Stimulated activated CD8-positive, alpha-beta memory T cell treated with anti-CD3 and anti-CD28 coated beads, Interleukin-2, amount 100 ng/mL, for 48 hours (primary cell): ENCODE results near the gene KIAA0319L.
A peak's percentile ranks its signal among the peaks of the same experiment; 100 is the strongest.
"Not testable (repeated sequence)": the region's sequence is repeated elsewhere in the genome, so short reads cannot be mapped to it uniquely, and the experiment has no call there.

ENCODE experiments used
- DNase-seq, 2 donors: peaks; one replicate each; pipeline ENCODE4 v3.0.0-alpha.2; 2020; ENCODE audit warnings: low read depth in 2 of 2

KIAA0319L gene

DNA sequence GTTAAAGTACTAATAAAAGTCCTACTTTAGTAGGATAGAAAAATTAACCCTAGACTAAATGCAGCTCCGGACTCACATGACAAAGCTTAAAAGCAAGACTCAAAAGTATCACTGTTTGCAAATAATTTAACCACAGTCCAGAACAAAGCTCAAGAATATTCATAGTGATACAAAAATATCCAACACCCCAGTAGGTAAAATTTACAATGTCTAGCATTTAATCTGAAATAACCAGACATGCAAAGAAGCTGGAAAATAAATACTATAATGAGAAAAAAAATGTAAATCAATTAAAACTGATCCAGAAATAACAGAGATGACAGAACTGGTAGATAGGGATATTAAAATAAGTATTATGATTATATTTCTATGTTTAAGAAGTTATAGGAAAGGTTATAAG, 67.0 kb downstream of the KIAA0319L start:
- DNase-seq: no peak

DNA sequence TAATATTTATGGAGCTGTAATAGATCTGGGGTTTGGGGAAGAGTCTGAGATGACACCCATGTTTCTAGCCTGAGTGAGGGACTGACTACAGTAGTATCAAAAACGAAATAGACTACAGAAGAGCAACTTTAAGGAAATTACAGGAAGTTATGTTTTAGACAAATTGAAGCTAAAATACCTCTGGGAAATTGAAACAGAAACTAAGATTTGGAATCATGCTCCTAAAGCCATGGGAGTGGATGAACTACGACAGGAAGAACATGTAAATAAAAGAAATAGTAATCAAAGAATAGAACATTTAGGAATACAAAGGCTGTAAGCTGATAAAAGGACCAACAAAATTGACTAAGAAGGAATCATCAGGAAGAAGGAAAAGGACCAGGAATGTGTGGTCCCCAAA, 68.9 kb downstream of the KIAA0319L start:
- DNase-seq: no peak

DNA sequence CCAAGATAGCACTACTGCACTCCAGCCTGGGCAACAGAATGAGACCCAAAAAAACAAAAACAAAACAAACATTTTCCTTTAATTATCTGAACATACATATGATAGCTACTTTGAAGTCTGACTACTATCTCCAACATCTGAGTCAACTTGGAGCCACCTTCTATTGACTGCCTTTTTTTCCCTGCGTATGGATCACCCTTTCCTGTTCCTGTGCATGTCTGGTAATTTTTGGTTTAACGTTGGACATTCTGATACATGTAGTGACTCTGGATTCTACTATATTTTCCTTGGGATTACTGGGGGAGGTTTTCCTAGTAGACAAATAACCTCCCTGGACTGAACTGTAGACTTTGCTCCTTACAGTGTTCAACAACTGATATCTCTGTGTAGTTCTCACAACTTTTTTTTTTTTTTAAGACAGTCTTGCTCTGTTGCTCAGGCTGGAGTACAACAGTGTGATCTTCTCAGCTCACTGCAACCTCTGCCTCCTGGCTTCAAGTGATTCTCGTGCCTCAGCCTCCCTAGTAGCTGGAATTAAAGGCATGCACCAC, 70.3 kb downstream of the KIAA0319L start:
- no peak for DNase-seq

DNA sequence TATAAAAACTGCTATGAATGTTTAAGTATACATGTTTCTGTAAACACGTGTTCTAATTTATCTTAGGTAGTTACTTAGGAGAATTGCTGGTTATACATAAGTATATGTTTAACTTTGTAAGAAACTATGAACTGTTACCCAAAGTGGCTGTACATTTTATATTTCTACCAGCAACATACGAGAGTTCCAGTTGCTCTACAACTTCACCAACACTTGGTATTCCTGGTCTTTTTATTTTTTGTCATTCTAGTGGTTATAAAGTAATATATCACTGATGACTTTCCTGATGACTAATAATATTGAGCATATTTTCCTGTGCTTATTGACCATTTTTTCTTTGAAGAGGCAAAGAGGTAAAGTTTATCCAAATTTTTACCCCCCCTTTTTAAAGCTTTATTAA, 76.0 kb downstream of the KIAA0319L start:
- DNase-seq: no peak

DNA sequence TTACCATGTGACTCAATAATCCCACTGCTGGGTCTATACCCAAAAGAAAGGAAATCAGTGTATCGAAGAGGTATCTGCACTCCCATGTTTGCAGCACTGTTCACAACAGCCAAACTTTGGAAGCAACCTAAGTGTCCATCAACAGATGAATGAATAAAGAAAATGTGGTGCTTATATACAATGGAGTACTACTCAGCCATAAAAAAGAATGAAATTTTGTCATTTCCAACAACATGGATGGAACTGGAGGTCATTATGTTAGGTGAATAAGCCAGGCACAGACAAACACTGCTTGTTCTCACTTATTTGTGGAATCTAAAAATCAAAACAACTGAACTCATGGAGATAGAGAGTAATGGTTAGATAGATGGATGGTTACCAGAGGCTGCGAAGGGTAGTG, 79.3 kb downstream of the KIAA0319L start:
- no peak for DNase-seq

DNA sequence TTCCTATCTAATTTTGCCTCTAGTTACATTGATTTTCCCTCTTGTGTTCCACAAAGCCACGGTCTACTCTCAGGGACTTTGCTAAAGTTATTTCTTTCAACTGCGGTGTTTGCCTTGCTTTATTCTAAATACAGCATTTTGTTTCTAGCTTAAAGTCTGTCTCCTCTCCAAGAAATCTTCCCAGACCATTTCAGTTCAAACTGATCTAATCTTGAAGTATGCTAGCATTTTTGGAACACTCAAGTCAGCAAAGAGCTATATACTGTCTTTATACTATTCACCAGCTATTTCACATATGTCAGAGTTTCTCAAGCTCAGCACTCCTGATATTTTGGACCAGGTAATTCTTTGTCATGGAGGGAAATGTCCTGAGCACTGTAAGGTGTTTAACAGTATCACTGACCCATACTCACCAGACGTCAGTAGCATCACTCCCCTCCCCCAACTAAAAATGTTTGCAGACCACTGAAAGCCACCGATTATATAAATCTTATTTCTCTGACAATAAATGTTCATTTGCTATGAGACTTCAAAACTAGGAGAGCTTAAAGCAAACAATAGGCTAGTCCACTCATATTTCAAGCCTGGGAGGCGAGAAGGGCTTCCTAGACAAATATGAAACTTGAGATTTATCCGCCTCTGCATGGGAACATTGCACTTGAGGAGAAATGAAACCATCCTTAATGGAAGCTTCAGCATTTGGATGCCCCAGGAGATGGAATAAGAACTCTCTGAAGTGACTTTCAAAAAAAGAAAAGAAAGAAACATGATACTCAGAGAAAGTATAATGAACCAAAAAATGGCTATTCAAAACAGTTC, 81.1 kb downstream of the KIAA0319L start:
- DNase-seq: no peak

DNA sequence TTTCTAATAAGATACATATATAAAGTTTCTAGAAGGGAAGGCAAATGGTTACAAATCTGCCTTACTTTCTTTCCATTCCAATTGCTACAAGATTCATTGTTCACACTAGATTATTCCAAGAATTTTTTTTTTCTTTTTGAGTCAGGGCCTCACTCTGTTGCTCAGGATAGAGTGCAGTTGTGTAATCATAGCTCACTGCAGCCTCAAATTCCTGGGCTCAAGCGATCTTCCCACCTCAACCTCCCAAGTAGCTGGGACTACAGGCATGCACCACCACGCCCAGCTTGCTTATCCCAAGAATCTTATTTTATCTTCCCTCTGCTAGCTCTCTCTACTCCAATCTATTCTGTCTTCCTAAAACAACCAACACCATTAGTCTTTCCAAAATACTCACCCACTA, 81.8 kb downstream of the KIAA0319L start:
- no peak for DNase-seq

DNA sequence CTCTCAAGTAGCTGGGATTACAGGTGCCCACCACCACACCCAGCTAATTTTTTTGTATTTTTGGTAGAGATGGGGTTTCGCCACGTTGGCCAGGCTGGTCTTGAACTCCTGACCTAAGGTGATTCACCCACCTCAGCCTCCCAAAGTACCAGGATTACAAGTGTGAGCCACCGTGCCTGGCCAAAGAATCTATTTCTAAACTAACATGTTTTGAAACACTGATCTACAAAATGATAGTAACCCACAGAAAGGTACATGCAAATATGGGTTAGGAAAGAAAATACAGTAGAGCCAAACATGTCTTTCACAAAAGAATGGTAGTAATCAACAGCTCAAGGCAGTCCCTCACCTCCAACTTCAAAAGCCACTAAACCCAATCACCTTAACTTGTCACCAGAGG, 84.0 kb downstream of the KIAA0319L start:
- DNase-seq: not testable (repeated sequence)

DNA sequence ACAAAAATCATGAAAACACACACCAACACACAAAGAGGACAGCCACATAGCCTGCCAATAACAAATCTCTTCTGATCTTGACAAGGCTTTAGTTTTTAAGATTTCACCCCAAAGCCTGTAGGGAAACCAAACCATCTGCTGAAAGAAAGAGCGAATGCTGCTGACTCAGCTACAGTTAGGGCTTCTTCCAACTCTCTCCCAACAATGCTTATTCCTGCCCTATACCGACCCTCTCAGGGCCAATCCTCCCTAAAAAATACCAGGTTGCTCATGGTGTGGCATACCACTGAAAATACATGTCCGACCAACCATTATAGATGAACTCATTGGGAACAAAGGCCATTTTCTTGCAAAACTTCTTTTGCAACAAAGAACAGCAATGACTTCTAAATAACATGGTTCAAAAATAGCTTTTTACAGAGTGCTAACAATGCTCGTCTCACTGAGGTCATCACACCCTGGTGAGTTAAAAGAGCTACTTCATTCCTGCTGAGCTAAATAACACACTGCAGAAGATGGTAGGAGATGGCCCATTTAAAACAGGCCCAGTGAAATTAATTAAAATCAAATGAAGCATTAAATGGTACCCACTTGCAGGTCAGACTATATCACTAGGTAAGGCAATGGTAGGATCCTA, 86.1 kb downstream of the KIAA0319L start:
- no peak for DNase-seq

DNA sequence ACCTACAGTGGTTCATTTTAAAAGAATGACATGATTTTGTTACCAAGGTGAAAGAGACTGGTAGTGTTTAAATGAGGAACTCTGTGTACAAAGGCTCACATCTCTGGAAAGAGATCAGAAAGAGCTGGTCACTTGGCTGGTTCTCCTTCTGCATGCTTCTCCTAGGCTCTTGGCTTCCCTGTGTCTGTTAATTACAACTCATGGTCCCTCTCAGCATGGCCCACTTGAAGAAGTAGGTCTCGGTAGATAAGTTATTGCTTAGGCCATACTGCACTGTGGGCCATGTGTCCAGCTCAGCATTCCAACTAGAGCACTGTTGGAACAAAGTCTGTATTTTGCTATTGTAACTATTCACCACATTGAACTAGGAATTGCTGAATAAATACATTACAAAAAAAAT, 91.1 kb downstream of the KIAA0319L start:
- DNase-seq: no peak

DNA sequence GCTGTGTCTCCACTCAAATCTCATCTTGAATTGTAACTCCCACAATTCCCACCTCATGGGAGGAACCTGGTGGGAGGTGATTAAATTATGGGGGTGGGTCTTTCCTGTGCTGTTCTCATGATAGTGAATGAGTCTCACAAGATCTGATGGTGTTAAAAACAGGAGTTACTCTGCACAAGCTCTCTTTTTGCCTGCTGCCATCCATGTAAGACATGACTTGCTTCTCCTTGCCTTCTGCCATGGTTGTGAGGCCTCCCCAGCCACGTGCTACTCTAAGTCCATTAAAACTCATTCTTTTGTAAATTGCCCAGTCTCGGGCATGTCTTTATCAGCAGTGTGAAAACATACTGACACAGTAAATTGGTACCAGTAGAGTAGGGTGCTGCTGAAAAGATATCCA, 93.5 kb downstream of the KIAA0319L start:
- not testable (repeated sequence) for DNase-seq

DNA sequence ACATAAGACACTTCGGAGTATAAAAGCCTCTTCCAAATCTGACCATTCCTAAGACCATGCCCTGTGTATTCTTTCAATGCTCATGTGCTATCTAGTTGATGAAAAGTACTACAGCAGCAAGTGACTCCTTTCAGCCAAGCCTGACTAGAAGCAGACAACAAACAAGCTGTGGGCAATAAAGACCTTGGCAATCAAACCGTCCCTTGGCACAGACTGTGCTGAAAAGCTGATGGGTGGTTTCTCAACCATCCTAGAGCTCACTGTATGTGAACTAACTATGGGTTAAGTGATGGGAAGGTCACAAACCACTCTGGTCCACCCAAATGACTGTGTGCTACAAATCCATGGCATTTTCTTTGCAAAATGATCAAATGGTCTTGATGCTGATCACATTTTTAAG, 94.0 kb downstream of the KIAA0319L start:
- no peak for DNase-seq

DNA sequence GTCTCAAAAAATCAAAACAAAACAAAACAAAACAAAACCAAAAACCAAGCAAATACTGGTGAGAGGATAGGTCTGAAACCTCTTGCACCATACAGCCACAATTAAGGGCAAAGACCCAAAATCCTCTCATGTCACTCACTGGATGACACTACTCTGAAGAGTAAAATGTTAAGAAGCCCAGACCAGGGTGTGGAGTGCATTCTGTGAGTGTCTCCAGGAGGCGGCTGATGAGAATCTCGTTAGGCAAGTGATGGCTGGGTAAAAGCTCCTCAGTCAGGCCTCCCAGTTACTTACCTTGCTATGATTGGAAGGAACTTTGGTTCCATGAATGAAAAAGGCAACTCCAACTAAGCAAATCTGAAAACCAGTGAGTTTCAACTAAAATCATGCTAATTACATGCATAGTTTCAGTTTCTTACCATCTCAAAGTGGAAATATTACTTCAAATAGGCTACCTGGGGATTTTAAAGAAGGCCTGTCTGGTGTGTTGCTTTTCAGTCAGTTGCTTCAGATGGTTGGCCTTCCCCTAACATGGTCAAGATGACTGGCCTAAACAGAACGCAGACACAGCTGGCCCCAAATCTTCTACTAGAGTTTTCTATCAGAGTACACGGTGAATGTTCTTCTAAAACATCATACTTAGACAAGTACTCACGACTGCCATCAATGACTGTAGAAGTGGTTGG, 95.1 kb downstream of the KIAA0319L start:
- DNase-seq: no peak

DNA sequence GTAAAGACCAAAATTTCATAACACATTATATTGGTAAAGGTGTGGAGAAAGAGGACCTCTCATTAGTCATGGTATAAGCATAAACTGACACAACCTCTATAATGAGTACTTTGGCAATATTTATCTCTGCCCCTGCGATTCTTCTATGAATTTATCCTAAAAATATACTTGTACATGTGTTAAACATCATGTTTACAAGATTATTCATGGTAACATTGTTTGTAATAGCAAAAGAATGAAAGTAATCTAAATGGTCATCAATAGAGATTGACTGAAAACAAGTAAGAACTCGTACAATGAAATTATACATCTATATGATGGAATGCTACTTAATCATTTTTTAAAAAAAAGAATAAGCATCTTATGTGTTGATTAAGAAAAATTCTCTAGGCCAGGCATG, 96.4 kb downstream of the KIAA0319L start:
- DNase-seq: no peak

DNA sequence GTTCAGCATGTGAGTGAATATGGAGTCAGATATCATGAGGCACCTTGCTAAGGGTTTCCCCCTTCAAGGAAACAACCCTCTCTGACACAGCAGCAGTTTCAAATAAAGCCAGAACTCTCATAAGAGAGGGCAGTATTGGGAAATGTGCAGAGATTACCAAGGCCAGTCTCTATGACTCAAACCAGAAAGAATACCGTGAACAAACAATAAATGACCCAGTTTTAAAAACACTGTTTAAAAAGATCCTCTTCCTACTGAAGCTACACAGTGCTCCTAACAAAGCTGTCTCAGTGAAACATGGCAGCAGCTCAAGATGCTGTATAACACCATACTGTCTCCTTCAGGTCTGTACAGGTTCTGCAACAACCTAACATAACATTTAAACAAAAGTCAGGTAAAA, 102.6 kb downstream of the KIAA0319L start:
- no peak for DNase-seq

DNA sequence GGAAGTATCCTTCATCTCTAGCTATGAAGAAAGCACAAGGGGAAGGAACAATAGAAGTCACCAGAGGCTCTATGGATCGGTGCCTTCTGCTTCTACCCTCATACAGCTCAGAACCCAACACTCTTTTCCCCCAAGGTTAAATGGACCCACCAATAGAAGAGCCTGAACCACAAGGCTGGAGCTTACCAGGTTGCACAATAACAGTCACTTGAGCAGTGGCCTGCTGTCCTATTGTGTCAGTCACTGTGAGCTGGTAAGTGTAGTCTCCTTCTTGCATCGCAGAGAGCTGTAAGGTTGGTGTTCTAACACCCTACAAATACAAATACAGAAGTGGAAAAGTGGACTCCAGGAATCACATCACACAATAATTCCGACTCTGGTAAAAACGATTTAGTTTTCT, 103.0 kb downstream of the KIAA0319L start:
- DNase-seq: no peak

DNA sequence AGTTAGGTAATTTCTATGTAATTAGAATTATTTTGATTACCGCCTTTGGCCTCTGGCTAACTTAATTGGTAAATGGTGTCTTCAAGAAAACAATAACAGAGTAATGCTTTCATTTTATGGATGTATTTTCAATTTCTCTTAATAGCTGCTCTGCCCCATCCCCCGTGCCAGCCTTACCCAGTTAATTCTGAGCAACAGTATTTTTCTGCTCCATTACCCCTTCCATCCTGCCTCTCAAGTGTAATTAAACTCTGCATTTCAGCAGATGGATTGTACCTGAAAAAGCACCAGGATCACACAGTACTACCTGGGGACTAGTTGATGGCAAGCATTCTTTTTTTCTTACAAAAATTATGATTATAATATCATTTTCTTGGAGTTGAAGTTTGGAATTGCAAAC, 104.2 kb downstream of the KIAA0319L start:
- DNase-seq: no peak

DNA sequence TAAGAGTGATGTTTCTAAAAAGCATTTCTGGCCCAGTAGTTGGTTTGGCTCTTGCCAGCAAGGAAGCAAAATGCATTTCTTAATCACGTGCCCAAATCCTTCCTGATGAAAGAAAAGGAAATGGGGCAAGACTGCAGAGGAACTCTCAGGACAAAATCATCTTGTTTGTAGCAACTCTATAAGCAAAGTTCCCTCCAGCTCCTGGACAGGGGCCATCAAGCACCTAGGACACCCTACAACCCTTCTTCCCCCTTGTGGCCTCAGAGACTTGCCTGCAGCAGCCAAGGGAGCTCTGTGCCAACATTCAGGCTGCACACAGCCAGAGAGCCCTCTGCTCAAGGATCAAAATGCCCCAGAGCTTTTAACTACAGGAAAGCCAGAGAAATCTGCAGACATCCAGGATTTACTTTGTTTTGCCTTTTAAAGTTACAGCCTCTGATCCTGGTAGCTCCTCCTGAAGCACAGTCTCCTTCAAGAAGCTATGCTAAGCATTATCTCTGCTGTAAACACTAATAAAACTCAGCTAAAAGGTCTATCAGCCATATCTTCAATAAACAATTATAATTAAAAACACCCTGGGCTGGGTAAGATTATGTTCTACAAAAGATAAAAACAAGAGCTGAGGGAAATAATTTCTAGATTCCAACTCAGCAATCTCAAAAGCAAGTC, 105.0 kb downstream of the KIAA0319L start:
- no peak for DNase-seq

DNA sequence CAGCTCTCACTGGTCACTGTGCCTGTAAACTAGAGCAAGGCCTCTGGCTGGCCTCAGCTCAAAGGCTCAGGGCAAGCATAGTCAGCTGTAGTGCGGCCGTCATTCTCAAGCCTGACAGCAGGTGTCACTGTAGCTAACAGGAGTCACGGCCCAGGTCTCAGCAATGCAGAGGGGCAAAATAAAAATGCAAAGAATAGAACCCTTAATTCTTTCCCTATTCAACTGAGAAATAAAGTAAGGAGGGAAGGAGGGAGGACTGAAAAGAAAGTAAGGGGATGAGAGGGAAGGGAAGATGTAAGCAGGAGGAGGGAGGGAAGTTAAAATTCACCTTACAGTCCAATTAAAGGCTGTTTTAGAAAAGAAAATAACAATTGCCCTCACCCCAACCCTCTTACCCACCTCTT, 106.1 kb downstream of the KIAA0319L start:
- DNase-seq: peak; percentile 56 to 69

DNA sequence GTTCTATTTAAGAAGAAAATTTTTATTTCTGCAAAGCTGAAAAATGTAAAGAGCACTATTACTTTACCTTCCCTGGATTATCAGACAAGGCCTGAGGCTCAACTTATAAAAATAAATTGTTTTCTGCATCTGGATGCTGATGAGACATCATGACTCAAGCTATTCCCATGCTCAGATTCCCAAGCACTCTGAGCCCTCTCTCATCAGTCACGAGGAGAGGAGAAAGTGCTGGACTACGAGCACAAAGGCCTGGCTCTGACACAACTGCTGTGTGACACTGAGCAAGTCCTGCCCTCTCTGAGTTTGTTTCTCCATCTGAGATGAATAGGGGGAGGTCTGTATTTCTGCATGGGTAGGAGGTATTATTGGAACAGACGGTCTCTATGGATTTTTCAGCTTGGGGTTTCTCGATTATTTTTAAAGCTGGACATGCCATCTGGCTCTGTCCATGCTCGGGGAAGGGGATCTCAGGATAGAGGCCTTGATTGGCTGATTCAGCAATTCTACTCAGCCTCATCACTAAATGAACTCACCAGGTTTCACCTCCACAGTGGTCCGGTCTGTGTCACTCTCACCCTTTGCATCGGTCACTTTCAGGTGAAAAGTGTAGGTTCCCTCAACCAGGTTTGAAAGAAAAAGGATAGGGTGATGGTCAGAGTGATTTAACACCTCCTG, 107.7 kb downstream of the KIAA0319L start:
- DNase-seq: no peak

DNA sequence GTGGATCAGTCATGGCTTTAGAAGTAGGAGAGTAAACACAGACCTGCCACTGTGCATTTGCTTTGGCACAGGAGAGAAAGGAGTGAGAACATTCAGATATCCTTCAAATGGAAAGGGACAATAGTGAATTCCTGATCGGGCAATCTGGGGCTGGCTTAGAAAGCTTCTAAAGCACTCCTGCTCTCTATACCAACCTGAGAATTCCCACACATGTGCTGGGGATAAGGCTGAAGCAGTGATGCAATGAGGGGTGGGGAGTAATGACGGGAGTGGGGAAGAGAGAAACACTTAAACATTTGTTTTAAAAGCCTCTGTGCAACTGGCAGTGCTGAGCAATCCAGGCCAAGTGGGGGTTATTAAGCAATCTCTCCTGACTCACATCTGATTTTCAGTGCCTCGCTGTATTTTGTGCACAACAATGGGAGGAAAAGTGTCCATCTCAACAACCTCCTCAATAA, 108.8 kb downstream of the KIAA0319L start:
- DNase-seq: no peak
